ENCODE data around the gene HERC3.

DNA sequence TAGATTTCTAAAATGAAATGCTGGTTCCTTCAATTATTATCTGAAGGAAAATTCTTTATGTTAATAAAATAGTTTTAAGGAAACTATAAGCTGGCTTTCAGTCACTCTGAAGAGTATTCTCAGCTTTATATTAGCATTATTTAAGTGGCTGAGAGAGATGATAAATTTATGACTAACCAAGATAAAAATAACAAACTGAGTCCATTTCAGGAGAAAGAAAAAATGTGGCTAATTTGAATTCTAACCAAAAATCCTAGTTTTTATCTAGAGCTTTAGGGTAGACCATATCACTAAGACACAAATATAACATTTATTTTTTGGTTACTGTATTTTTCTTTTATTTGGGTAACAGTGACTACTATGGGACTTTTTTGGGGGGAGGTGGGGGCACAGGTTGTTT, 164.8 kb downstream of the HERC3 start:
- TF ChIP-seq, protein P1, sequence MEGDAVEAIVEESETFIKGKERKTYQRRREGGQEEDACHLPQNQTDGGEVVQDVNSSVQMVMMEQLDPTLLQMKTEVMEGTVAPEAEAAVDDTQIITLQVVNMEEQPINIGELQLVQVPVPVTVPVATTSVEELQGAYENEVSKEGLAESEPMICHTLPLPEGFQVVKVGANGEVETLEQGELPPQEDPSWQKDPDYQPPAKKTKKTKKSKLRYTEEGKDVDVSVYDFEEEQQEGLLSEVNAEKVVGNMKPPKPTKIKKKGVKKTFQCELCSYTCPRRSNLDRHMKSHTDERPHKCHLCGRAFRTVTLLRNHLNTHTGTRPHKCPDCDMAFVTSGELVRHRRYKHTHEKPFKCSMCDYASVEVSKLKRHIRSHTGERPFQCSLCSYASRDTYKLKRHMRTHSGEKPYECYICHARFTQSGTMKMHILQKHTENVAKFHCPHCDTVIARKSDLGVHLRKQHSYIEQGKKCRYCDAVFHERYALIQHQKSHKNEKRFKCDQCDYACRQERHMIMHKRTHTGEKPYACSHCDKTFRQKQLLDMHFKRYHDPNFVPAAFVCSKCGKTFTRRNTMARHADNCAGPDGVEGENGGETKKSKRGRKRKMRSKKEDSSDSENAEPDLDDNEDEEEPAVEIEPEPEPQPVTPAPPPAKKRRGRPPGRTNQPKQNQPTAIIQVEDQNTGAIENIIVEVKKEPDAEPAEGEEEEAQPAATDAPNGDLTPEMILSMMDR (IDR thresholded peaks at IDR 0.05): no peak
- no peak for TF ChIP-seq POLR2AphosphoS5 (IDR thresholded peaks at IDR 0.05; ENCODE audit: insufficient read depth in 1 of 2, low read depth in 1 of 2)
- no peak for TF ChIP-seq POLR2A (IDR thresholded peaks at IDR 0.05)
